IPS DF 6.9 (cell line): ENCODE measurements around the gene PPM1L.
"Not testable (repeated sequence)": the region's sequence is repeated elsewhere in the genome, so short reads cannot be mapped to it uniquely, and the experiment has no call there.

Experiments used
- DNase-seq: peaks from one replicate; pipeline ENCODE4 v3.0.0-alpha.2; 2013; ENCODE audit warnings: low read depth, low spot score
- H3K27ac ChIP-seq: one replicate; pipeline ENCODE4 v1.5.1; 2013; ENCODE audit warnings: low read length, control low read depth
- H3K27me3 ChIP-seq: 2 replicates; pipeline ENCODE4 v1.6.1; 2013; ENCODE audit warnings: mild to moderate bottlenecking, low read length; ENCODE audit not compliant: control insufficient read depth, insufficient read depth
- H3K36me3 ChIP-seq: 2 replicates; pipeline ENCODE4 v1.6.1; 2013; ENCODE audit warnings: low read length; ENCODE audit not compliant: control insufficient read depth, insufficient read depth
- H3K4me1 ChIP-seq: 2 replicates; pipeline ENCODE4 v1.6.1; 2013; ENCODE audit warnings: low read length; ENCODE audit not compliant: control insufficient read depth, insufficient read depth
- H3K4me3 ChIP-seq: 2 replicates; pipeline ENCODE4 v1.5.1; 2013; ENCODE audit warnings: mild to moderate bottlenecking, low read length
- H3K9me3 ChIP-seq: 2 replicates; pipeline ENCODE4 v1.6.1; 2013; ENCODE audit warnings: low read length, inconsistent platforms; ENCODE audit not compliant: control insufficient read depth, insufficient read depth
- WGBS: extraction: QIAGEN DNeasy Blood & Tissue Kit; methylation state at CpG from one replicate; pipeline ENCODE4 v1.1.7; 2013; ENCODE audit warnings: mixed read lengths, missing lambda C conversion rate; ENCODE audit not compliant: insufficient read length, insufficient coverage; 5-methylcytosine and 5-hydroxymethylcytosine counted together

PPM1L gene

GRCh38 chr3:161026612-161027510, 270.8 kb downstream of the PPM1L start:
- Histone ChIP-seq H3K27ac (no peak overlapping the region), H3K9me3 (no peaks in the 10 kb centered on the region), H3K27me3 (no peaks in the 10 kb centered on the region), H3K4me3 (no peak overlapping the region), H3K36me3 (no peaks in the 10 kb centered on the region), H3K4me1 (no peaks in the 10 kb centered on the region)
- DNase-seq: no peak
- no CpG with 5 or more reads among the region's 6 CpGs for WGBS

- Histone ChIP-seq H3K27ac (no peak overlapping the region), H3K4me3 (no peak overlapping the region), H3K4me1 (no peaks in the 10 kb centered on the region), H3K36me3 (no peaks in the 10 kb centered on the region), H3K27me3 (no peaks in the 10 kb centered on the region), H3K9me3 (no peaks in the 10 kb centered on the region)
- no peak for DNase-seq
- no CpG with 5 or more reads among the region's 5 CpGs for WGBS
These were observed 272.6 kb downstream of the PPM1L start for GRCh38 chr3:161028555-161029153.

GRCh38 chr3:161031134-161031533, 275.1 kb downstream of the PPM1L start:
- H3K27me3 ChIP-seq: no peaks in the 10 kb centered on the region
- no peak overlapping the region for H3K27ac ChIP-seq
- no peaks in the 10 kb centered on the region for H3K4me1 ChIP-seq
- H3K9me3 ChIP-seq: no peaks in the 10 kb centered on the region
- H3K4me3 ChIP-seq: no peak overlapping the region
- no peak for DNase-seq
- no peaks in the 10 kb centered on the region for H3K36me3 ChIP-seq
- no CpG with 5 or more reads among the region's 1 CpG for WGBS

DNA sequence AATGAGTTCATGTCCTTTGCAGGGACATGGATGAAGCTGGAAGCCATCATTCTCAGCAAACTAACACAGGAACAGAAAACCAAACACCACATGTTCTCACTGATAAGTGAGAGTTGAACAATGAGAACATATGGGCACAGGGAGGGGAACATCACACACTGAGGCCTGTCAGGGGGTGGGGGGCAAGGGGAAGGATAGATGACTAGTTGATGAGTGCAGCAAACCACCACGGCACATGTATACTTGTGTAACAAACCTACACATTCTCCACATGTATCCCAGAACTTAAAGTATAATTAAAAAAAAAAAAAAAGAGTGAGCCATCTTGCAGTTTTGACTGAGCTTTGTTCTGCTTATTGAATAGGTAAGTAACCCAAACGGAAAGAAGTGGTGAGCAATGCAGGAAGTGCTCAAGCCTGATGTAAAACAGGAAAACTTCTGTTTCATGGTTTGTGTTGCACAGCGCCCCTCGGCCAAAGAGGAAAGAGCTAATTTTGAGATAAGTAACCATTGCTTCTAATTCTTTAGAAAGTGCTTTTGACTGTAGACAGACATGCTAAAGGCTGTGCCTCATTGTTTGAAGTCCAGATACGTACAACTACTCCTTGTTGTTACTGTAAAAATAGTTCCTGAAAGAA, 279.0 kb downstream of the PPM1L start:
- not testable (repeated sequence) for H3K4me1 ChIP-seq, H3K4me3 ChIP-seq, H3K27ac ChIP-seq, DNase-seq, H3K9me3 ChIP-seq, H3K36me3 ChIP-seq, H3K27me3 ChIP-seq
- WGBS: no CpG with 5 or more reads among the region's 5 CpGs

GRCh38 chr3:161035711-161036110, 279.7 kb downstream of the PPM1L start:
- Histone ChIP-seq H3K4me1 (no peaks in the 10 kb centered on the region), H3K27ac (no peak overlapping the region), H3K27me3 (no peaks in the 10 kb centered on the region), H3K9me3 (no peaks in the 10 kb centered on the region), H3K36me3 (no peaks in the 10 kb centered on the region), H3K4me3 (no peak overlapping the region)
- no peak for DNase-seq
- WGBS: no CpG with 5 or more reads among the region's 2 CpGs

DNA sequence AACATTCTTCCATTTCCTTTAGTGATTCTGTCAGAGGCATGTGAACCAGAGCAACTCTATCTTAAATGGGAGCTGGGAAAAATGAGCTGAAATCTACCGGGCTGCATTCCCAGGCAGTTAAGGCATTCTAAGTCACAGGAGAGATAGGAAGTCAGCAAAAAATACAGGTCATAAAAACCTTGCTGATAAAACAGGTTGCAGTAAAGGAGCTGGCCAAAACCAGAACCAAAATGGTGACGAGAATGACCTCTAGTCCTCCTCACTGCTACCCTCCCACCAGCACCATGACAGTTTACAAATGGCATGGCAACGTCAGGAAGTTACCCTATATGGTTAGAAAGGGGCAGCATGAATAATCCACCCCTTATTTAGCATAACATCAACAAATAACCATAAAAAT, 282.7 kb downstream of the PPM1L start:
- no CpG with 5 or more reads among the region's 3 CpGs for WGBS
- Histone ChIP-seq H3K27ac (no peak overlapping the region), H3K4me1 (no peaks in the 10 kb centered on the region), H3K9me3 (no peaks in the 10 kb centered on the region), H3K4me3 (no peak overlapping the region), H3K36me3 (no peaks in the 10 kb centered on the region), H3K27me3 (no peaks in the 10 kb centered on the region)
- no peak for DNase-seq

- Histone ChIP-seq H3K9me3 (no peaks in the 10 kb centered on the region), H3K27me3 (no peaks in the 10 kb centered on the region), H3K4me1 (no peaks in the 10 kb centered on the region), H3K4me3 (no peak overlapping the region), H3K36me3 (no peaks in the 10 kb centered on the region), H3K27ac (no peak overlapping the region)
- 100% methylated on average over 1 of the region's 2 CpGs for WGBS
- no peak for DNase-seq
These were observed 286.0 kb downstream of the PPM1L start for GRCh38 chr3:161042023-161042501.

DNA sequence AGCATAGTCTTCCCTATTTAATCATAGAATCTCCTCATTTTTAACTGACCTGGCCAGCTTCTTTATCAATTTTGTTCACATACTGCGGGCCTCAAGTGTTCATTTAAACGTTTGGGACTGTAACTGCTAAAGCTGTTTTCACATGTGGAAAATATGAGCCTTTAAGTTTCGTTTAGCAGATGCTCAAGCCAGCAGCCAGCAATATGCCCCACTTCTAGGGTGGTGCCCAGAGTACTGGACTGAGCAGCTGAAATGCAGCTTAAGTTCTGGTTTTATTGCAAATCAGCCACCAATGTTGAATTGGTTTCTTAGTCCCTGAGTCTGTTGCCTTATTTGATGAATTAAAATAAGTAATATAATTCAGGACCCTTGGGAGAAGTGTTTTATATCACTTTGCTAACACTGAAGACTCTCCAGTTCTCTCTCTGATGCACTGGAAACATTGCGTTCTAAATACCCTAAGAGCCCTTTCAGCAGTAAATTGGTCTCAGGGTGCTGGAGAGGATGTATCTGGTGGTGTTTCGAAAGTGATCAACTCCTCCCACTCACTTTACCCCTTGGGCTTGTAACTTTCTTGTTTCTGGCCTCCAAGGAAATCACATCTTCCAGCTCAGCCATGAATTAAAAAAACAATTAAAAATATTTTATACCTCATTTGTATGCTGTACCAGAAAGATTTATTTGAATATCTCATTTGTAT, 287.5 kb downstream of the PPM1L start:
- no peaks in the 10 kb centered on the region for H3K27me3 ChIP-seq
- no peak for DNase-seq
- no peaks in the 10 kb centered on the region for H3K4me1 ChIP-seq
- no peaks in the 10 kb centered on the region for H3K36me3 ChIP-seq
- H3K9me3 ChIP-seq: no peaks in the 10 kb centered on the region
- no peak overlapping the region for H3K4me3 ChIP-seq
- no CpG with 5 or more reads among the region's 5 CpGs for WGBS
- H3K27ac ChIP-seq: no peak overlapping the region

- WGBS: no CpG with 5 or more reads among the region's 4 CpGs
These were observed 293.7 kb downstream of the PPM1L start for GRCh38 chr3:161049683-161050248.

DNA sequence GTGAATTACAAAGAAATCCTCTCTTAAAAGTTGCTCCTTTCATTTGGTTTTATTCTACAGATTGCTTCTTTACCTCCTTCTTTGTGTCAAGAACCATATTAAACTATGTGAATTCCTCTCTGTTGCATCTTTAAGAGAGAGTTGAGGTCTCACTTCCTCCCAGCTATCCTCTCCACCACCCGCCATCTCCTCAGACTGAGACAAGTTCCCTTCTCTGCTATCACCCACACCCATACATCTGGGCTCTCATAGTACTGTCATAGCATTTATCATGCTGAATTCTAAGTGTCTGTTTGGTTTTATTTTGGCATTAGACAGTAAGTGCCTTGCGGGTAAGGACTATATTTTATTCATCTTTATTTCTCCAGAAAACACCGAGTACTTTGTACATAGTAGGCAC, 294.9 kb downstream of the PPM1L start:
- H3K4me1 ChIP-seq: no peaks in the 10 kb centered on the region

More at GRCh38 chr3:161049683-161050248, 293.7 kb downstream of the PPM1L start:
- Histone ChIP-seq H3K36me3 (no peaks in the 10 kb centered on the region), H3K9me3 (no peaks in the 10 kb centered on the region), H3K27me3 (no peaks in the 10 kb centered on the region), H3K4me1 (no peaks in the 10 kb centered on the region), H3K4me3 (no peak overlapping the region), H3K27ac (no peak overlapping the region)
- no peak for DNase-seq

More for the DNA sequence above, 294.9 kb downstream of the PPM1L start:
- no CpG with 5 or more reads among the region's 3 CpGs for WGBS
- DNase-seq: no peak
- no peaks in the 10 kb centered on the region for H3K27me3 ChIP-seq
- no peak overlapping the region for H3K4me3 ChIP-seq
- H3K27ac ChIP-seq: no peak overlapping the region
- H3K9me3 ChIP-seq: no peaks in the 10 kb centered on the region
- H3K36me3 ChIP-seq: no peaks in the 10 kb centered on the region
